Measurements from ENCODE around the gene HPCAL1. TPM values are rescaled to one million over a fixed set of nuclear protein-coding genes. Genes with fewer than 3 reads are reported as not detected.

The HPCAL1 gene
- total and polyA plus RNA-seq, 2 of the 8 experiments (the other 6 are each of a cell fraction or from before 2014, with no cell fraction given): 5.8 to 8.6 TPM

DNA sequence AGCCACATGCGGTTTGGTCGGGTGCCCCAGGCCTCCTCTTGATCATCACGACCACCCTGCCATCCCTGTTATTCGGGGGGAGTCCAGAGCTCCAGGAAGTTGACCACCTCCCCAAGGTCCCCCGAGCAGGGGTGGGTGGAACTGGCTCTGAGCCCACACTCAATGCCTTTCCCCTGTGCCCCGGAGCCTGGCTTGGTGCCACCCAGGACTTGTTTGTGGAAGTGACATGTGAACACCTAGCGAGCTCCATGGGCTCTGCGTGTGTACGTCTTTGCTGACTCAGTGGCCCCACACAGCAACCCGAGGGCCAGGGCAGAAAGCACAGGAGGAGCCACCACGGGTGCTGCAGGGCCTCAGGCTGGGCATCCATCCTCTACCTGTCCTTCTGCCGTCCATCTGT is 112.9 kb downstream of the HPCAL1 start:
- Histone ChIP-seq H2AFZ (ENCODE audit: low read length) (no peak overlapping the region), H3K27me3 (replicated peaks in 1 of 4; ENCODE audit: control insufficient read depth in 3 of 4, extremely low read depth in 1 of 4, insufficient read depth in 3 of 4, low read length in 3 of 4) (no peaks in the 10 kb centered on the region), H3K9ac (replicated peaks in 1 of 4; ENCODE audit: extremely low read depth in 1 of 4, low read depth in 3 of 4, low read length in 3 of 4) (no peak overlapping the region), H2BK5ac (ENCODE audit: low read depth, low read length) (no peak overlapping the region), H3K27ac (ENCODE audit: low read depth, low read length) (no peak overlapping the region), H2AK5ac (ENCODE audit: low read depth, low read length) (no peak overlapping the region), H4K5ac (ENCODE audit: insufficient read length, low read depth, low read length) (no peak overlapping the region), H3K36me3 (ENCODE audit: control insufficient read depth in 2 of 4, insufficient read depth in 4 of 4, low read length in 3 of 4) (no peaks in the 10 kb centered on the region), H3K56ac (replicated peaks; ENCODE audit: insufficient read length, low read depth, low read length) (no peak overlapping the region), H2BK12ac (ENCODE audit: low read depth, low read length) (no peak overlapping the region), H2BK15ac (ENCODE audit: low read length) (no peak overlapping the region), H2BK120ac (replicated peaks; ENCODE audit: low read depth, low read length) (no peak overlapping the region), H3K18ac (ENCODE audit: extremely low read depth, low read length) (no peak overlapping the region), H3K4me1 (replicated peaks in 1 of 4; ENCODE audit: control insufficient read depth in 3 of 4, insufficient read depth in 4 of 4, low read length in 3 of 4) (no peaks in the 10 kb centered on the region; a peak in 1 of 7 replicates), H3K79me1 (ENCODE audit: low read depth, low read length) (no peaks in the 10 kb centered on the region), H3K23me2 (ENCODE audit: low read depth, low read length) (no peaks in the 10 kb centered on the region), H4K91ac (replicated peaks; ENCODE audit: insufficient read length, low read length) (no peak overlapping the region), H4K20me1 (replicated peaks in 1 of 2; ENCODE audit: control insufficient read depth in 1 of 2, insufficient read depth in 2 of 2, low read length in 2 of 2) (no peaks in the 10 kb centered on the region), H3K4me2 (ENCODE audit: insufficient read depth in 1 of 2, low read depth in 2 of 2, low read length in 2 of 2) (no peak overlapping the region), H3K14ac (ENCODE audit: insufficient read length) (no peak overlapping the region), H4K8ac (ENCODE audit: extremely low read depth, insufficient read depth, low read length) (no peak overlapping the region), H3K79me2 (ENCODE audit: control insufficient read depth in 1 of 2, insufficient read depth in 2 of 2, low read length in 2 of 2) (no peaks in the 10 kb centered on the region), H2BK20ac (ENCODE audit: low read length) (no peak overlapping the region), H3K9me3 (ENCODE audit: insufficient read depth in 2 of 2, low read depth in 1 of 2, low read length in 1 of 2) (0 out of 4 replicates have a peak, but pooled peaks cover 0 to 2% of the 10 kb centered on the region in 2 experiments), H3K23ac (ENCODE audit: insufficient read length) (no peak overlapping the region), H3K4me3 (ENCODE audit: extremely low read depth in 1 of 4, insufficient read depth in 2 of 4, low read depth in 3 of 4, low read length in 4 of 4) (no peak overlapping the region), H3K4ac (replicated peaks; ENCODE audit: insufficient read length, low read depth, low read length) (no peak overlapping the region)
- DNase-seq (ENCODE audit: low read depth in 1 of 2, low spot score in 2 of 2): no peak
- CTCF ChIA-PET (ENCODE audit: partially characterized antibody): interaction anchor here (0.9 to 1.7 kb wide), 8 partner anchors 9 to 118 kb away, joined by 3 to 8 read pairs (median 4); no protein-coding TSS in a partner anchor
- POLR2A ChIA-PET (ENCODE audit: partially characterized antibody): interaction anchor here (0.6 kb wide), 1 partner anchor 220 kb away, joined by 4 read pairs; no protein-coding TSS in a partner anchor
- 89% methylated on average over 12 of the region's 12 CpGs; no CpG with 5 or more reads in 1 of the 2 experiments for WGBS, 2 experiments (ENCODE audit: extremely low coverage in 1 of 2, insufficient coverage in 1 of 2, insufficient read length in 1 of 2, insufficient replicate concordance in 2 of 2, low coverage in 1 of 2, low lambda C conversion rate in 2 of 2, missing lambda C conversion rate in 1 of 2)
- no peak for TF ChIP-seq TBP (IDR thresholded peaks at IDR 0.05; ENCODE audit: low read depth, low read length)
- TF ChIP-seq PHF8 (conservative IDR thresholded peaks at IDR 0.05; ENCODE audit: low read depth, low read length): no peak
- no peak for TF ChIP-seq POU5F1 (IDR thresholded peaks at IDR 0.05; ENCODE audit: low read depth, low read length)
- TF ChIP-seq POLR2A (IDR thresholded peaks at IDR 0.05; ENCODE audit: control extremely low read depth in 1 of 2, low read depth in 2 of 2, low read length in 2 of 2): no peak
- no peak for TF ChIP-seq SUZ12 (IDR thresholded peaks at IDR 0.05; ENCODE audit: low read length)
- no peak for TF ChIP-seq FOSL1 (IDR thresholded peaks at IDR 0.05; ENCODE audit: insufficient read depth, low read depth, low read length)
- no peak for FAIRE-seq
